HepG2 (cell line): ENCODE results near the gene COASY. TPM values are rescaled to one million over a fixed set of nuclear protein-coding genes. Genes with fewer than 3 reads are reported as not detected.

ENCODE experiments used
- AFF4 ChIP-seq: sonication (generic); formaldehyde crosslinking; IDR thresholded peaks from 2 replicates; pipeline ENCODE4 v1.4.0; 2020; ENCODE audit warnings: missing genetic modification reagents
- ATM ChIP-seq: fragments of 450-650 bp; IDR thresholded peaks from 2 replicates; pipeline ENCODE4 v1.7.1; 2017; ENCODE audit warnings: mild to moderate bottlenecking, borderline replicate concordance
- DPF2 ChIP-seq: sonication (generic); formaldehyde crosslinking; IDR thresholded peaks from 2 replicates; pipeline ENCODE4 v1.4.0; 2020; ENCODE audit warnings: mild to moderate bottlenecking, low read depth, missing genetic modification reagents, borderline replicate concordance
- EP300 ChIP-seq, 3 experiments: sonication (generic) in 1 of 3; formaldehyde crosslinking in 1 of 3; IDR thresholded peaks; 2 replicates each; pipeline versions ENCODE4 v1.5.1 to v1.6.1; 2011 to 2020; ENCODE audit warnings: low read depth in 2 of 3, low read length in 2 of 3, borderline replicate concordance in 1 of 3, improper control_type of control experiment in 1 of 3, mild to moderate bottlenecking in 1 of 3, missing genetic modification reagents in 1 of 3, moderate library complexity in 1 of 3
- FOXK1 ChIP-seq: sonication (generic); formaldehyde crosslinking; IDR thresholded peaks from 2 replicates; pipeline ENCODE4 v1.4.0; 2020; ENCODE audit warnings: low read depth, missing genetic modification reagents, borderline replicate concordance
- MBNL3 ChIP-seq: fragments of 250-450 bp; sonication (Bioruptor Pico); conservative IDR thresholded peaks from 2 replicates; pipeline ENCODE4 v1.8.0; 2022; ENCODE audit warnings: mild to moderate bottlenecking, inconsistent platforms
- PBX2 ChIP-seq: IDR thresholded peaks from 2 replicates; pipeline ENCODE4 v1.6.1; 2016; ENCODE audit warnings: control low read depth
- POLR2A ChIP-seq, 2 experiments: IDR thresholded peaks; 2 replicates each; pipeline ENCODE4 v1.6.1; 2011; ENCODE audit warnings: low read depth in 2 of 2, low read length in 2 of 2, mild to moderate bottlenecking in 1 of 2, moderate library complexity in 1 of 2; ENCODE audit not compliant: insufficient read depth in 1 of 2
- RFXANK ChIP-seq: IDR thresholded peaks from 2 replicates; pipeline ENCODE4 v1.6.1; 2016
- ZBTB26 ChIP-seq: IDR thresholded peaks from 2 replicates; pipeline ENCODE4 v1.6.1; 2016; ENCODE audit warnings: missing compliant biosample characterization, missing genetic modification reagents, borderline replicate concordance
- ZNF224 ChIP-seq: sonication (generic); formaldehyde crosslinking; IDR thresholded peaks from 2 replicates; pipeline ENCODE4 v1.5.0; 2020; ENCODE audit warnings: mild to moderate bottlenecking, missing genetic modification reagents
- ZNF3 ChIP-seq: IDR thresholded peaks from 2 replicates; pipeline ENCODE4 v1.7.0; 2017; ENCODE audit warnings: inconsistent platforms
- ZNF33B ChIP-seq: sonication (generic); formaldehyde crosslinking; IDR thresholded peaks from 2 replicates; pipeline ENCODE4 v1.5.1; 2020; ENCODE audit warnings: mild to moderate bottlenecking, missing genetic modification reagents
- ZNF451 ChIP-seq: sonication (generic); formaldehyde crosslinking; IDR thresholded peaks from 2 replicates; pipeline ENCODE4 v1.5.0; 2020; ENCODE audit warnings: mild to moderate bottlenecking, missing genetic modification reagents
- ZNF460 ChIP-seq: sonication (generic); formaldehyde crosslinking; IDR thresholded peaks from 2 replicates; pipeline ENCODE4 v1.5.1; 2020; ENCODE audit warnings: missing genetic modification reagents, mild to moderate bottlenecking, borderline replicate concordance
- ZNF496 ChIP-seq: sonication (generic); formaldehyde crosslinking; IDR thresholded peaks from 2 replicates; pipeline ENCODE4 v1.8.1; 2023; ENCODE audit warnings: mild to moderate bottlenecking, moderate library complexity, missing genetic modification reagents; ENCODE audit not compliant: insufficient replicate concordance
- ZNF598 ChIP-seq: sonication (generic); formaldehyde crosslinking; IDR thresholded peaks from 2 replicates; pipeline ENCODE4 v1.5.1; 2020; ENCODE audit warnings: mild to moderate bottlenecking, missing genetic modification reagents, borderline replicate concordance
- ZNF83 ChIP-seq: sonication (generic); formaldehyde crosslinking; IDR thresholded peaks from 2 replicates; pipeline ENCODE4 v1.4.0; 2020; ENCODE audit warnings: missing genetic modification reagents, mild to moderate bottlenecking, borderline replicate concordance
- ZNF879 ChIP-seq: sonication (generic); formaldehyde crosslinking; IDR thresholded peaks from 2 replicates; pipeline ENCODE4 v1.8.1; 2023; ENCODE audit warnings: missing genetic modification reagents
- ZSCAN29 ChIP-seq: sonication (generic); formaldehyde crosslinking; conservative IDR thresholded peaks from 2 replicates; pipeline ENCODE4 v1.4.0; 2020; ENCODE audit warnings: mild to moderate bottlenecking, missing genetic modification reagents
- ZSCAN5A ChIP-seq: sonication (generic); formaldehyde crosslinking; IDR thresholded peaks from 2 replicates; pipeline ENCODE4 v1.8.0; 2022; ENCODE audit warnings: mild to moderate bottlenecking, missing genetic modification reagents, borderline replicate concordance
- polyA plus RNA-seq, 8 experiments: library from polyadenylated mRNA; depleted of rRNA in 3 of 8; stranded (reverse) in 7 of 8; unstranded in 1 of 8; fragments of >200 nt; fragmentation: Illumina TruSeq in 4 of 8; extraction: Trizol in 4 of 8; gene quantifications; 2 replicates each; pipeline versions ENCODE4 v1.2.1 to v1.2.3, GENCODE V29; 2011 to 2016; ENCODE audit warnings: low read depth in 4 of 8, missing spikeins in 1 of 8, mixed read lengths in 1 of 8; ENCODE audit not compliant: insufficient read depth in 1 of 8
- total RNA-seq, 5 experiments: library from RNA; depleted of rRNA; stranded (reverse); fragments of >200 nt; fragmentation: Illumina TruSeq; extraction: Trizol; gene quantifications; 2 replicates each; pipeline ENCODE4 v1.2.3, GENCODE V29; 2016; ENCODE audit warnings: low read depth in 1 of 5

Gene COASY
- total and polyA plus RNA-seq, 2 of the 13 experiments (the other 11 are each of a cell fraction or from before 2014, with no cell fraction given) = 90.7 to 125 TPM

GRCh38 chr17:42536048-42536371, 25.9 kb upstream of the COASY start, which contains the start of gene NAGLU (continued):
- no peak for TF ChIP-seq AFF4
- TF ChIP-seq ZNF3 = no peak
- 0 out of 2 replicates have a peak, but pooled peaks have one; percentile 59 for TF ChIP-seq ZNF224 (CRISPR knock-in tag)
- no peak for TF ChIP-seq ATM
- TF ChIP-seq ZNF451 (CRISPR knock-in tag) = no peak
- TF ChIP-seq PBX2 (CRISPR knock-in tag) = no peak
- TF ChIP-seq ZNF496 (CRISPR knock-in tag) = no peak
- peak; percentile 71; the same call in 1 of the 2 replicates for TF ChIP-seq ZBTB26
- TF ChIP-seq ZNF460 (CRISPR knock-in tag) = no peak; the same call in 1 of the 2 replicates
- peak; percentile 55 to 86 for TF ChIP-seq POLR2A (IDR thresholded peaks at IDR 0.05; ENCODE audit: insufficient read depth in 1 of 2, low read depth in 2 of 2, low read length in 2 of 2)
- 0 out of 2 replicates have a peak, but pooled peaks have one; percentile 1 for TF ChIP-seq DPF2
- TF ChIP-seq MBNL3 (CRISPR knock-in tag) = no peak
- peak in 1 of 2 experiments; percentile 32; a peak in 1 of 4 replicates for TF ChIP-seq EP300 (IDR thresholded peaks at IDR 0.05; ENCODE audit: low read depth in 2 of 2, low read length in 2 of 2)
- TF ChIP-seq EP300 (CRISPR knock-in tag; IDR thresholded peaks at IDR 0.05; ENCODE audit: borderline replicate concordance) = peak; percentile 26; the same call in 1 of the 2 replicates
- TF ChIP-seq ZNF598 (CRISPR knock-in tag) = no peak
- TF ChIP-seq ZSCAN29 = no peak
- 0 out of 2 replicates have a peak, but pooled peaks have one; percentile 30 for TF ChIP-seq ZNF83 (CRISPR knock-in tag)
- TF ChIP-seq ZSCAN5A (CRISPR knock-in tag) = no peak
- 0 out of 2 replicates have a peak, but pooled peaks have one; percentile 7 for TF ChIP-seq ZNF879 (CRISPR knock-in tag)
- TF ChIP-seq RFXANK (CRISPR knock-in tag) = no peak
- peak; percentile 63; the same call in 1 of the 2 replicates for TF ChIP-seq FOXK1 (CRISPR knock-in tag)
- TF ChIP-seq ZNF33B = no peak; the same call in 1 of the 2 replicates
